ENCODE data around the gene CACYBP. TPM values are rescaled to one million over a fixed set of nuclear protein-coding genes. Genes with fewer than 3 reads are reported as not detected.

CACYBP gene
- total RNA-seq, 1 experiment from 2014 or later, result 202 TPM

GRCh38 chr1:174967845-174968705, 31.7 kb upstream of the CACYBP start:
- H3K9me3 ChIP-seq (ENCODE audit: control insufficient read depth, low read depth, low read length), result no peaks in the 10 kb centered on the region
- no peak overlapping the region for H3K4me3 Mint-ChIP-seq
- H3K18ac ChIP-seq (ENCODE audit: insufficient read length, low read depth, low read length), result no peak overlapping the region
- peaks cover 15 to 47% (median 39%) of the 10 kb centered on the region in 3 experiments; a peak in 6 of 7 replicates for H3K36me3 Mint-ChIP-seq (ENCODE audit: insufficient read depth in 1 of 3, low read depth in 3 of 3)
- DNase-seq, result no peak
- no peak overlapping the region for H2BK15ac ChIP-seq (ENCODE audit: low read depth, low read length)
- no peak overlapping the region for H2BK120ac ChIP-seq (ENCODE audit: low read depth, low read length, poor library complexity, severe bottlenecking)
- no CpG with 5 or more reads among the region's 4 CpGs for WGBS (ENCODE audit: extremely low coverage, insufficient read length, low lambda C conversion rate)
- no peak overlapping the region for H3K9ac ChIP-seq (ENCODE audit: extremely low read depth, insufficient read length, low read length)
- no peaks in the 10 kb centered on the region for H3K23me2 ChIP-seq (ENCODE audit: insufficient read length, low read depth, low read length, poor library complexity, severe bottlenecking)
- H4K5ac ChIP-seq (ENCODE audit: insufficient read length, low read depth, low read length), result no peak overlapping the region
- peak overlapping the region in 1 of 3 experiments; percentile 72; a peak in 2 of 7 replicates for H3K27ac Mint-ChIP-seq
- H3K4me1 Mint-ChIP-seq, result peaks cover 13% of the 10 kb centered on the region in 2 experiments
- no peak overlapping the region for H4K91ac ChIP-seq (ENCODE audit: insufficient read length, low read depth, low read length)
- H3K4ac ChIP-seq (ENCODE audit: low read depth, low read length), result no peak overlapping the region
- no peak overlapping the region for H3T11ph ChIP-seq (ENCODE audit: low read length)
- no peak overlapping the region for H2AFZ ChIP-seq (ENCODE audit: low read length)
- no peaks in the 10 kb centered on the region for H3K79me2 ChIP-seq (ENCODE audit: insufficient read depth, low read length)
- H2BK12ac ChIP-seq (ENCODE audit: insufficient read length, low read depth, low read length), result no peak overlapping the region
- no peak overlapping the region for H4K8ac ChIP-seq (replicated peaks; ENCODE audit: insufficient read length, low read depth, low read length)
- H3K4me1 ChIP-seq (ENCODE audit: insufficient read depth, low read length), result peaks cover 3% of the 10 kb centered on the region; the same call in 1 of the 2 replicates
- H3K56ac ChIP-seq (ENCODE audit: insufficient read length, low read depth, low read length), result no peak overlapping the region
- H3K23ac ChIP-seq (ENCODE audit: insufficient read length, low read depth, low read length), result no peak overlapping the region
- no peak overlapping the region for H3K27ac ChIP-seq (ENCODE audit: insufficient read length, low read depth, low read length)
- H3K9me3 Mint-ChIP-seq, result no peaks in the 10 kb centered on the region
- no peaks in the 10 kb centered on the region for H3K27me3 Mint-ChIP-seq (ENCODE audit: low read depth)
- no peaks in the 10 kb centered on the region for H4K20me1 ChIP-seq (ENCODE audit: control insufficient read depth, insufficient read depth, insufficient read length)
- no peak for TF ChIP-seq CTCF (conservative IDR thresholded peaks at IDR 0.05)
- H2BK5ac ChIP-seq (ENCODE audit: insufficient read length, low read length), result no peak overlapping the region
- H3K27me3 ChIP-seq (ENCODE audit: insufficient read depth, low read length), result no peaks in the 10 kb centered on the region
- no peak overlapping the region for H2AK5ac ChIP-seq (ENCODE audit: insufficient read length, low read length)
- H3K79me1 ChIP-seq (ENCODE audit: insufficient read depth, low read depth, low read length, poor library complexity, severe bottlenecking), result peaks cover 3% of the 10 kb centered on the region
- H3K14ac ChIP-seq (ENCODE audit: insufficient read depth, low read length), result no peak overlapping the region
- no peak overlapping the region for H2BK20ac ChIP-seq (ENCODE audit: low read depth, low read length, poor library complexity, severe bottlenecking)
- no peak overlapping the region for H3K4me2 ChIP-seq (ENCODE audit: insufficient read depth, insufficient read length, low read length)

All from H9 (cell line).